ENCODE data around the gene MPO.

The MPO gene

GRCh38 chr17:58227733-58228132 lies 53.0 kb downstream of the MPO start:
- Histone ChIP-seq H3K9me3 (ENCODE audit: control insufficient read depth in 2 of 2, low read length in 2 of 2) (no peaks in the 10 kb centered on the region), H3K27ac (ENCODE audit: low read length) (no peak overlapping the region), H3K4me3 (ENCODE audit: low read length in 2 of 2) (no peak overlapping the region), H3K36me3 (ENCODE audit: control insufficient read depth in 2 of 2, insufficient read depth in 2 of 2, low read length in 2 of 2) (no peaks in the 10 kb centered on the region), H3K27me3 (ENCODE audit: control insufficient read depth in 1 of 2, insufficient read depth in 2 of 2, low read length in 2 of 2) (peaks cover 7 to 10% of the 10 kb centered on the region in 2 donors), H3K4me1 (ENCODE audit: control insufficient read depth, insufficient read depth, low read length) (no peaks in the 10 kb centered on the region), H3K9ac (ENCODE audit: low read length in 2 of 2) (no peak overlapping the region)

GRCh38 chr17:58224315-58224714 lies 56.4 kb downstream of the MPO start:
- H3K4me1 ChIP-seq (ENCODE audit: control insufficient read depth, insufficient read depth, low read length): peaks cover 4% of the 10 kb centered on the region
- no peak overlapping the region for H3K9ac ChIP-seq (ENCODE audit: low read length in 2 of 2)
- no peaks in the 10 kb centered on the region for H3K9me3 ChIP-seq (ENCODE audit: control insufficient read depth in 2 of 2, low read length in 2 of 2)
- H3K27ac ChIP-seq (ENCODE audit: low read length): no peak overlapping the region
- H3K27me3 ChIP-seq (ENCODE audit: control insufficient read depth in 1 of 2, insufficient read depth in 2 of 2, low read length in 2 of 2): peaks cover 0 to 4% of the 10 kb centered on the region in 2 donors
- H3K4me3 ChIP-seq (ENCODE audit: low read length in 2 of 2): no peak overlapping the region
- no peaks in the 10 kb centered on the region for H3K36me3 ChIP-seq (ENCODE audit: control insufficient read depth in 2 of 2, insufficient read depth in 2 of 2, low read length in 2 of 2)

All from stomach smooth muscle (tissue), 2 donors.